ENCODE measurements around the gene OR52E2. TPM values are rescaled to one million over a fixed set of nuclear protein-coding genes. Genes with fewer than 3 reads are reported as not detected.

Gene OR52E2
- not detected for total RNA-seq
- not detected for polyA plus RNA-seq
- not detected for total RNA-seq

- no peak within 1 kb of the TSS for H3K27ac Mint-ChIP-seq
- peaks cover 0 to 8% (median 3%) of the 10 kb centered on the region in 11 donors for H3K9me3 Mint-ChIP-seq
- POLR2A ChIA-PET: no interaction called here
- ATAC-seq (no peak), DNase-seq (no peak)
- no peaks in the 10 kb centered on the region for H3K4me1 Mint-ChIP-seq
- Histone ChIP-seq H3K36me3 (ENCODE audit: control insufficient read depth in 2 of 3, insufficient read depth in 3 of 3, low read length in 3 of 3) (no peaks in the 10 kb centered on the region), H3K9me3 (ENCODE audit: control insufficient read depth in 2 of 3, low read length in 3 of 3) (no peaks in the 10 kb centered on the region), H3K27me3 (ENCODE audit: control insufficient read depth in 2 of 2, insufficient read depth in 2 of 2, low read length in 2 of 2) (no peaks in the 10 kb centered on the region), H3K4me3 (ENCODE audit: low read length) (no peak within 1 kb of the TSS), H3K27ac (ENCODE audit: low read depth, low read length) (no peak within 1 kb of the TSS), H3K4me1 (ENCODE audit: control insufficient read depth in 2 of 2, insufficient read depth in 2 of 2, low read length in 2 of 2) (no peaks in the 10 kb centered on the region)
- H3K27me3 Mint-ChIP-seq: peaks cover 0 to 24% (median 13%) of the 10 kb centered on the region in 5 donors
- H3K4me3 Mint-ChIP-seq: no peak within 1 kb of the TSS
- CTCF ChIA-PET: no interaction called here
- intact Hi-C loops (cut with micrococcal nuclease): no loop called here
- H3K36me3 Mint-ChIP-seq: no peaks in the 10 kb centered on the region
Measured at GRCh38 chr11:5059391-5059790, at the start of gene OR52E2. Gene OR52E2 (minus strand): TSS chr11:5059627. CDS start chr11:5059627, 0 bp downstream.

- Histone ChIP-seq H3K4me1 (ENCODE audit: control insufficient read depth in 2 of 2, insufficient read depth in 2 of 2, low read length in 2 of 2) (no peaks in the 10 kb centered on the region), H3K4me3 (ENCODE audit: low read length) (no peak overlapping the region), H3K36me3 (ENCODE audit: control insufficient read depth in 2 of 3, insufficient read depth in 3 of 3, low read length in 3 of 3) (no peaks in the 10 kb centered on the region), H3K27me3 (ENCODE audit: control insufficient read depth in 2 of 2, insufficient read depth in 2 of 2, low read length in 2 of 2) (no peaks in the 10 kb centered on the region), H3K9me3 (ENCODE audit: control insufficient read depth in 2 of 3, low read length in 3 of 3) (no peaks in the 10 kb centered on the region), H3K27ac (ENCODE audit: low read depth, low read length) (no peak overlapping the region)
- ChIA-PET POLR2A (no interaction called here), CTCF (no interaction called here)
- no peak for ATAC-seq
- Mint-ChIP-seq H3K27ac (no peak overlapping the region), H3K4me3 (no peak overlapping the region), H3K9me3 (peaks cover 0 to 4% (median 0%) of the 10 kb centered on the region in 11 donors), H3K27me3 (peaks cover 0 to 16% (median 7%) of the 10 kb centered on the region in 5 donors), H3K4me1 (no peaks in the 10 kb centered on the region), H3K36me3 (peaks cover 0 to 4% (median 0%) of the 10 kb centered on the region in 5 donors)
- intact Hi-C loops (cut with micrococcal nuclease): no loop called here
- no peak for DNase-seq
Measured at GRCh38 chr11:5107285-5107684, 47.9 kb upstream of the OR52E2 start.

GRCh38 chr11:5103066-5103465, 43.6 kb upstream of the OR52E2 start:
- no peak overlapping the region for H3K4me3 Mint-ChIP-seq
- H3K27me3 ChIP-seq (ENCODE audit: control insufficient read depth in 2 of 2, insufficient read depth in 2 of 2, low read length in 2 of 2): no peaks in the 10 kb centered on the region
- intact Hi-C loops (cut with micrococcal nuclease): no loop called here
- H3K4me1 Mint-ChIP-seq: no peaks in the 10 kb centered on the region
- H3K36me3 ChIP-seq (ENCODE audit: control insufficient read depth in 2 of 3, insufficient read depth in 3 of 3, low read length in 3 of 3): no peaks in the 10 kb centered on the region
- ATAC-seq (no peak), DNase-seq (no peak)
- no peak overlapping the region for H3K4me3 ChIP-seq (ENCODE audit: low read length)
- no peaks in the 10 kb centered on the region for H3K9me3 ChIP-seq (ENCODE audit: control insufficient read depth in 2 of 3, low read length in 3 of 3)
- CTCF ChIA-PET: no interaction called here
- no peaks in the 10 kb centered on the region for H3K4me1 ChIP-seq (ENCODE audit: control insufficient read depth in 2 of 2, insufficient read depth in 2 of 2, low read length in 2 of 2)
- H3K36me3 Mint-ChIP-seq: peaks cover 0 to 4% (median 0%) of the 10 kb centered on the region in 5 donors
- peaks cover 0 to 19% (median 8%) of the 10 kb centered on the region in 5 donors for H3K27me3 Mint-ChIP-seq
- POLR2A ChIA-PET: no interaction called here
- peaks cover 0 to 4% (median 0%) of the 10 kb centered on the region in 11 donors for H3K9me3 Mint-ChIP-seq
- no peak overlapping the region for H3K27ac Mint-ChIP-seq
- no peak overlapping the region for H3K27ac ChIP-seq (ENCODE audit: low read depth, low read length)

DNA sequence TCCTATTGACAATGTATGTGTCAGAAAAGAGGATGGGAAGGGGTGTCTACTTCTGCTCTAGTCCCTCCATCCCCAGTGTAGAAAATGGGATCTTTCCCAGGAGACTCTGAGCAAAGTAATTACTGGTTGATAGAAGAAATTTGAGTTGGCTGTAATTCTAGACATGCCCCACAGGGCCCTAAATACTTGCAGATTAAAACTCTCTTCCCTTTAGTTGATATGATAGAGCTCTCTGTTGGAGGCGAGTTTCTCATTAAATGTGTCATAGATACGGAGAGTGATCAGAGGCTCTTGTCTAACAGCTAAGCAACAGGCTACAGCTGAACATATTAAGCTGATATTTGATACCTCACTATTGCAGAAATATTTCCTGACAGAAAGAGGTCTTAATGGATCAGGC, 42.8 kb upstream of the OR52E2 start:
- peaks cover 0 to 4% (median 0%) of the 10 kb centered on the region in 11 donors for H3K9me3 Mint-ChIP-seq
- intact Hi-C loops (cut with micrococcal nuclease): no loop called here
- ChIA-PET POLR2A (no interaction called here), CTCF (no interaction called here)
- H3K36me3 ChIP-seq (ENCODE audit: control insufficient read depth in 2 of 3, insufficient read depth in 3 of 3, low read length in 3 of 3): no peaks in the 10 kb centered on the region
- H3K4me1 ChIP-seq (ENCODE audit: control insufficient read depth in 2 of 2, insufficient read depth in 2 of 2, low read length in 2 of 2): no peaks in the 10 kb centered on the region
- no peak overlapping the region for H3K4me3 ChIP-seq (ENCODE audit: low read length)
- H3K4me3 Mint-ChIP-seq: no peak overlapping the region
- H3K27me3 ChIP-seq (ENCODE audit: control insufficient read depth in 2 of 2, insufficient read depth in 2 of 2, low read length in 2 of 2): peaks cover 0 to 5% of the 10 kb centered on the region in 2 donors
- H3K27ac Mint-ChIP-seq: no peak overlapping the region
- H3K27ac ChIP-seq (ENCODE audit: low read depth, low read length): no peak overlapping the region
- H3K36me3 Mint-ChIP-seq: peaks cover 0 to 4% (median 0%) of the 10 kb centered on the region in 5 donors
- H3K4me1 Mint-ChIP-seq: no peaks in the 10 kb centered on the region
- no peak for DNase-seq
- peaks cover 0 to 20% (median 11%) of the 10 kb centered on the region in 5 donors for H3K27me3 Mint-ChIP-seq
- no peak for ATAC-seq
- no peaks in the 10 kb centered on the region for H3K9me3 ChIP-seq (ENCODE audit: control insufficient read depth in 2 of 3, low read length in 3 of 3)

GRCh38 chr11:5096011-5096410, 36.6 kb upstream of the OR52E2 start:
- POLR2A ChIA-PET: no interaction called here
- no peak overlapping the region for H3K4me3 Mint-ChIP-seq
- ATAC-seq: no peak

GRCh38 chr11:5092821-5093585, 33.6 kb upstream of the OR52E2 start:
- no peaks in the 10 kb centered on the region for H3K4me1 ChIP-seq (ENCODE audit: control insufficient read depth in 2 of 2, insufficient read depth in 2 of 2, low read length in 2 of 2)
- no peaks in the 10 kb centered on the region for H3K36me3 Mint-ChIP-seq
- peaks cover 0 to 4% (median 0%) of the 10 kb centered on the region in 11 donors for H3K9me3 Mint-ChIP-seq
- H3K4me3 Mint-ChIP-seq: no peak overlapping the region
- ATAC-seq (no peak), DNase-seq (no peak)
- no peak overlapping the region for H3K27ac ChIP-seq (ENCODE audit: low read depth, low read length)
- ChIA-PET CTCF (no interaction called here), POLR2A (no interaction called here)
- H3K27me3 ChIP-seq (ENCODE audit: control insufficient read depth in 2 of 2, insufficient read depth in 2 of 2, low read length in 2 of 2): peaks cover 0 to 5% of the 10 kb centered on the region in 2 donors
- intact Hi-C loops (cut with micrococcal nuclease): no loop called here
- H3K36me3 ChIP-seq (ENCODE audit: control insufficient read depth in 2 of 3, insufficient read depth in 3 of 3, low read length in 3 of 3): no peaks in the 10 kb centered on the region
- H3K9me3 ChIP-seq (ENCODE audit: control insufficient read depth in 2 of 3, low read length in 3 of 3): no peaks in the 10 kb centered on the region
- no peak overlapping the region for H3K4me3 ChIP-seq (ENCODE audit: low read length)
- H3K27me3 Mint-ChIP-seq: peaks cover 0 to 16% (median 10%) of the 10 kb centered on the region in 5 donors
- no peaks in the 10 kb centered on the region for H3K4me1 Mint-ChIP-seq
- H3K27ac Mint-ChIP-seq: no peak overlapping the region

More at GRCh38 chr11:5096011-5096410, 36.6 kb upstream of the OR52E2 start:
- H3K9me3 Mint-ChIP-seq: peaks cover 0 to 4% (median 0%) of the 10 kb centered on the region in 11 donors
- Histone ChIP-seq H3K27ac (ENCODE audit: low read depth, low read length) (no peak overlapping the region), H3K9me3 (ENCODE audit: control insufficient read depth in 2 of 3, low read length in 3 of 3) (no peaks in the 10 kb centered on the region), H3K27me3 (ENCODE audit: control insufficient read depth in 2 of 2, insufficient read depth in 2 of 2, low read length in 2 of 2) (peaks cover 0 to 5% of the 10 kb centered on the region in 2 donors), H3K4me1 (ENCODE audit: control insufficient read depth in 2 of 2, insufficient read depth in 2 of 2, low read length in 2 of 2) (no peaks in the 10 kb centered on the region), H3K36me3 (ENCODE audit: control insufficient read depth in 2 of 3, insufficient read depth in 3 of 3, low read length in 3 of 3) (no peaks in the 10 kb centered on the region), H3K4me3 (ENCODE audit: low read length) (no peak overlapping the region)
- H3K36me3 Mint-ChIP-seq: no peaks in the 10 kb centered on the region
- CTCF ChIA-PET: no interaction called here
- DNase-seq: no peak
- no peaks in the 10 kb centered on the region for H3K4me1 Mint-ChIP-seq
- intact Hi-C loops (cut with micrococcal nuclease): no loop called here
- no peak overlapping the region for H3K27ac Mint-ChIP-seq
- H3K27me3 Mint-ChIP-seq: peaks cover 0 to 15% (median 13%) of the 10 kb centered on the region in 5 donors

DNA sequence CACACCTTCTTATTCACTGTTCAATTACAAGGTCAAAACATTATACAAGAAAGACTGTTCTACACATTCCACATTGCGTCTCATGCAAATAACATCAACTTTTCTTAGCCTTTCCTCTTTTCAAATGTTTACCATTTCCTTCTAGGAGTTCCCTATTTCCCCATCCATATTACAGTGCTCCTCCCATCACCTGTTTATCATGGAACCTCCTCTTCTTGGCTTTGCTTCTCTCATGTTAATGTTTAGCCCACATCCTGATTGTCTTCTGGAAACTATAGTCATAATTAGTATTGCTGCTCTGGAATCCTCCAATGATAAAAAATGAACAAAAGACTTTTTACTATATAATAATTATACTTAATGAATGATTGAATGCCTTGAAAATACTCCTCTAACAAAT, 31.2 kb upstream of the OR52E2 start:
- H3K4me3 ChIP-seq (ENCODE audit: low read length): no peak overlapping the region
- CTCF ChIA-PET: no interaction called here
- POLR2A ChIA-PET: no interaction called here
- ATAC-seq (no peak), DNase-seq (no peak)
- no peaks in the 10 kb centered on the region for H3K36me3 ChIP-seq (ENCODE audit: control insufficient read depth in 2 of 3, insufficient read depth in 3 of 3, low read length in 3 of 3)
- Mint-ChIP-seq H3K27me3 (peaks cover 0 to 10% (median 9%) of the 10 kb centered on the region in 5 donors), H3K4me3 (no peak overlapping the region), H3K27ac (no peak overlapping the region), H3K9me3 (peaks cover 0 to 7% (median 0%) of the 10 kb centered on the region in 11 donors), H3K36me3 (no peaks in the 10 kb centered on the region), H3K4me1 (no peaks in the 10 kb centered on the region)
- intact Hi-C loops (cut with micrococcal nuclease): no loop called here
- no peak overlapping the region for H3K27ac ChIP-seq (ENCODE audit: low read depth, low read length)
- no peaks in the 10 kb centered on the region for H3K27me3 ChIP-seq (ENCODE audit: control insufficient read depth in 2 of 2, insufficient read depth in 2 of 2, low read length in 2 of 2)
- H3K4me1 ChIP-seq (ENCODE audit: control insufficient read depth in 2 of 2, insufficient read depth in 2 of 2, low read length in 2 of 2): no peaks in the 10 kb centered on the region
- no peaks in the 10 kb centered on the region for H3K9me3 ChIP-seq (ENCODE audit: control insufficient read depth in 2 of 3, low read length in 3 of 3)
